NCI-H82 treated with DMSO at 0.1 percent for 48 hours (cell line): ENCODE measurements around the gene GABRG2.

Experiments used
- DNase-seq: peaks from one replicate; lab custom pipeline; 2025; ENCODE audit not compliant: unreplicated experiment; lab: John Stamatoyannopoulos, UW

The GABRG2 gene

DNA sequence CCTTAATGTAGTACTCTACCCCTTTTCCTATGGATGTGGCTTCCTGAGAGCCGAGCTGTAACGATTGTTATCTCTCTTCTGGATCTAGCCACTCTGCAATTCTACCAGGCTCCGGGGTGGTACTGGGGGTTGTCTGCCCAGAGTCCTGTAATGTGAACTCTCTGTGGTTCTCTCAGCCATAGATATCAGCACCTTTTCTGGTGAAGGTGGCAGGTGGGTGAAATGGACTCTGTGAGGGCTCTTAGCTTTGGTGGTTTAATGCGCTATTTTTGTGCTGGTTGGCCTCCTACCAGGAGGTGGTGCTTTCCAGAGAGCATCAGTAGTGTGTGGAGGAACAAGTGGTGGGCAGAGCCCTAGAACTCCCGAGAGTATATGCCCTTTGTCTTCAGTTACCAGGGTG lies 122.1 kb downstream of the GABRG2 start:
- DNase-seq: no peak

DNA sequence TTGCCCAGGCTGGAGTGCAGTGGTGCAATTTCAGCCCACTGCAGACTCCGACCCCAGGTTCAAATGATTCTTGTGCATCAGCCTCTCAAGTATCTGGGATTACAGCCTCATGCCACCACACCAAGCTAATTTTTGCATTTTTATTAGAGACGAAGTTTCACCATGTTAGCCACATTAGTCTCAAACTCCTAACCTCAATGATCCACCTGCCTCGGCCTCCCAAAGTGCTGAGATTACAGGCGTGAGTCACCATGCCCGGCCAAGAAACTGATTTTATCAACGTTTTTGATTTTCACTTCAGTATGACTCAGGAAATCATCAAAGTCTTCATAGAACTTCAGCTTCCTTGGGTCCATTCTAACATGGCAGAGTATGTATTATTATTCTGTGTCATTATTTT lies 125.4 kb downstream of the GABRG2 start:
- no peak for DNase-seq

DNA sequence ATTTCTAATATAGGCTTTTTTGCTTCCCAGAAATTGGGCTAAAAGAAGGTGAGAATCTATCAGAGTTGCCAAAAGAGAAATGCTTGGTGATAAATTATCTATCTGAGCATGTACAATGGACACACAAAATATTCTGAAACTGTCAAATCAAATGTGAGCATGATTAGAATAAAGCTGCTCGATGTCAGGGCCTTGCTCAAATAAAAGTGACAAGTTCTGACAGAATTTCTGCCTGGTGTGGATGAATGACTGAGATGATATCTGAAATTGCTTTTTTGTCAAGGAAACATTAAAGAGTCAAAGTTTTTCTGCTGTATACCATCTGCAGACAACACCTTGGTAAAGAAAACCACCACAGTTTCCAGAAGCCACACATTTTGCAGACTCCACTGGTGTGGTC lies 128.8 kb downstream of the GABRG2 start:
- no peak for DNase-seq

DNA sequence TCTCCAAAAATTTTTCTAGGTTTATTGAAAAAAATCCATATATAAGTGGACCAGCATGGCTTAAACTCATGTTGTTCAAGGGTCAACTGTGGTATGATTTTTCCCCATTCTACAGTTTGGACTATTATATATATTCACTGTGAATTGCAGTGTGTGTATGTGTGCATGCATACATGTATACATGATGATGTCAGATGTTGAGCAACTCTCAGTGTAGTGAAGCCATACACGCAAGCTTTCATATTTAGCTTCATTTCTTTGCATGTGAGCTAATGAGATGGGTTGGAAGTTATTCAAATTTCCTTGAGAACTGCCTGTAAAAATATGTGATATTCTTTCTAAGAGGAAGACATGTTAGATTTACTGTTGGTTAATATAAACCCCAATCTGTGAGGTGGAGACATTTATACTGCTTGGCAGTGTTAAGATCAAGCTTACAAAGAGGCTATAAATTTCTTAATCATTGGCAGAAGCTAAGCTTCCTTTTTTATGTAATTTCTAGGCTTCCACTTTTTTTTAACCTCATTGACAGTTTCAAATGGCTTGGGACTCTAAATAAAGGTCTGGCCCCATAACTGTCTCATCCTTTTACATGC lies 134.8 kb downstream of the GABRG2 start:
- DNase-seq: no peak
